ENCODE data around the gene ATP9A.

Gene ATP9A

GRCh38 chr20:51801122-51801822, 33.1 kb upstream of the ATP9A start:
- H3K9me3 ChIP-seq (ENCODE audit: control insufficient read depth, insufficient read depth, low read depth, low read length): no peaks in the 10 kb centered on the region
- H3K4me3 ChIP-seq (ENCODE audit: low read depth, low read length): peak overlapping the region; percentile 15; the same call in 1 of the 2 replicates
- CTCF ChIA-PET: interaction anchor here (0.5 to 1.7 kb wide), 8 partner anchors 16 to 484 kb away, joined by 3 to 7 read pairs (median 4); no protein-coding TSS in a partner anchor
- no peak overlapping the region for H3K27ac ChIP-seq (ENCODE audit: extremely low read depth, low read depth, low read length)
- POLR2A ChIA-PET: no interaction called here
- peaks cover 22% of the 10 kb centered on the region for H3K4me1 ChIP-seq (ENCODE audit: control insufficient read depth, insufficient read depth, low read length)
- H3K36me3 ChIP-seq (ENCODE audit: control insufficient read depth in 2 of 2, insufficient read depth in 1 of 2, low read length in 2 of 2): no peaks in the 10 kb centered on the region
- TF ChIP-seq ZFP37 (tag by site-specific recombination; IDR thresholded peaks at IDR 0.05): no peak
- TF ChIP-seq ZNF10 (tag by site-specific recombination; IDR thresholded peaks at IDR 0.05): no peak
- TF ChIP-seq BCL6B (tag by site-specific recombination; IDR thresholded peaks at IDR 0.05): no peak
- TF ChIP-seq ZNF629 (tag by site-specific recombination; IDR thresholded peaks at IDR 0.05): no peak
- no peak for TF ChIP-seq ZNF223 (tag by site-specific recombination; IDR thresholded peaks at IDR 0.05)
- no peak for TF ChIP-seq KLF10 (tag by site-specific recombination; IDR thresholded peaks at IDR 0.05)
- no peak for TF ChIP-seq ZNF169 (tag by site-specific recombination; IDR thresholded peaks at IDR 0.05)
- no peak for TF ChIP-seq ZNF292 (tag by site-specific recombination; IDR thresholded peaks at IDR 0.05; ENCODE audit: borderline replicate concordance, low read depth)
- no peak for TF ChIP-seq ZBTB26 (tag by site-specific recombination; optimal IDR thresholded peaks at IDR 0.05)
- no peak for TF ChIP-seq KLF1 (tag by site-specific recombination; IDR thresholded peaks at IDR 0.05)
- TF ChIP-seq ZNF133 (tag by site-specific recombination; IDR thresholded peaks at IDR 0.05): no peak
- TF ChIP-seq BCL11B (tag by site-specific recombination; IDR thresholded peaks at IDR 0.05; ENCODE audit: low read depth): no peak
- no peak for TF ChIP-seq SP2 (tag by site-specific recombination; IDR thresholded peaks at IDR 0.05)

- Histone ChIP-seq H3K4me1 (ENCODE audit: control insufficient read depth, insufficient read depth, low read length) (peaks cover 22% of the 10 kb centered on the region), H3K27ac (ENCODE audit: extremely low read depth, low read depth, low read length) (no peak overlapping the region), H3K4me3 (ENCODE audit: low read depth, low read length) (peak overlapping the region; percentile 15; the same call in 1 of the 2 replicates), H3K36me3 (ENCODE audit: control insufficient read depth in 2 of 2, insufficient read depth in 1 of 2, low read length in 2 of 2) (no peaks in the 10 kb centered on the region), H3K9me3 (ENCODE audit: control insufficient read depth, insufficient read depth, low read depth, low read length) (no peaks in the 10 kb centered on the region)
- ChIA-PET POLR2A (interaction anchor here (0.8 kb wide), 1 partner anchor 34 kb away, joined by 3 read pairs; no protein-coding TSS in a partner anchor), CTCF (interaction anchor here (0.5 to 1.9 kb wide), 17 partner anchors 9 to 485 kb away, joined by 3 to 7 read pairs (median 3); no protein-coding TSS in a partner anchor)
- no peak for TF ChIP-seq ZNF37A (tag by site-specific recombination; IDR thresholded peaks at IDR 0.05)
- TF ChIP-seq ZNF23 (tag by site-specific recombination; IDR thresholded peaks at IDR 0.05; ENCODE audit: borderline replicate concordance): no peak
- TF ChIP-seq MEIS1 (CRISPR knock-in tag; IDR thresholded peaks at IDR 0.05; ENCODE audit: borderline replicate concordance): no peak
- TF ChIP-seq ZNF148 (tag by site-specific recombination; IDR thresholded peaks at IDR 0.05; ENCODE audit: borderline replicate concordance): no peak
- TF ChIP-seq SP7 (tag by site-specific recombination; IDR thresholded peaks at IDR 0.05): no peak
- TF ChIP-seq ZNF596 (tag by site-specific recombination; IDR thresholded peaks at IDR 0.05): no peak
- no peak for TF ChIP-seq ZNF280C (tag by site-specific recombination; IDR thresholded peaks at IDR 0.05)
- TF ChIP-seq ZNF580 (tag by site-specific recombination; IDR thresholded peaks at IDR 0.05): no peak
- TF ChIP-seq ZNF202 (tag by site-specific recombination; IDR thresholded peaks at IDR 0.05; ENCODE audit: borderline replicate concordance): no peak
- TF ChIP-seq HOXA7 (CRISPR knock-in tag; IDR thresholded peaks at IDR 0.05; ENCODE audit: borderline replicate concordance): no peak
- TF ChIP-seq ZNF48 (tag by site-specific recombination; IDR thresholded peaks at IDR 0.05): no peak
- TF ChIP-seq ZNF768 (tag by site-specific recombination; IDR thresholded peaks at IDR 0.05): no peak
Measured at GRCh38 chr20:51800872-51801121, 32.6 kb upstream of the ATP9A start.

All from HEK293 (cell line).